Mesendoderm (in vitro differentiated cells): Measurements from ENCODE around the gene IL36B.

ENCODE experiments used
- DNase-seq: peaks from one replicate; pipeline ENCODE4 v3.0.0; 2013
- H2AK5ac ChIP-seq: 2 replicates; pipeline ENCODE4 v1.6.1; 2013; ENCODE audit warnings: low read length, inconsistent platforms
- H2BK120ac ChIP-seq: 2 replicates; pipeline ENCODE4 v1.6.1; 2013; ENCODE audit warnings: low read depth, mild to moderate bottlenecking, low read length, moderate library complexity, mixed read lengths
- H2BK15ac ChIP-seq: replicated peaks from 2 replicates; pipeline ENCODE4 v1.6.1; 2013; ENCODE audit warnings: low read depth, mild to moderate bottlenecking, moderate library complexity
- H2BK5ac ChIP-seq: 2 replicates; pipeline ENCODE4 v1.6.1; 2013; ENCODE audit warnings: low read length, inconsistent platforms
- H3K18ac ChIP-seq: 2 replicates; pipeline ENCODE4 v1.6.1; 2013; ENCODE audit warnings: mild to moderate bottlenecking, low read length, mixed read lengths
- H3K23ac ChIP-seq: one replicate; pipeline ENCODE4 v1.6.1; 2013; ENCODE audit warnings: low read length
- H3K27ac ChIP-seq: 2 replicates; pipeline ENCODE4 v1.5.1; 2013; ENCODE audit warnings: low read depth, mild to moderate bottlenecking, inconsistent platforms, low read length, moderate library complexity
- H3K27me3 ChIP-seq: 2 replicates; pipeline ENCODE4 v1.6.1; 2013; ENCODE audit warnings: low read length, control low read depth, mild to moderate bottlenecking, inconsistent platforms; ENCODE audit not compliant: insufficient read depth, poor library complexity
- H3K36me3 ChIP-seq: 2 replicates; pipeline ENCODE4 v1.6.1; 2013; ENCODE audit warnings: low read length, inconsistent platforms; ENCODE audit not compliant: control insufficient read depth, insufficient read depth
- H3K4ac ChIP-seq: one replicate; pipeline ENCODE4 v1.6.1; 2013; ENCODE audit warnings: low read depth, mild to moderate bottlenecking, low read length, moderate library complexity
- H3K4me1 ChIP-seq: 2 replicates; pipeline ENCODE4 v1.6.1; 2013; ENCODE audit warnings: low read depth, low read length, inconsistent platforms; ENCODE audit not compliant: control insufficient read depth
- H3K4me2 ChIP-seq: 2 replicates; pipeline ENCODE4 v1.6.1; 2013; ENCODE audit warnings: low read length
- H3K4me3 ChIP-seq: 2 replicates; pipeline ENCODE4 v1.5.1; 2013; ENCODE audit warnings: mild to moderate bottlenecking, low read length
- H3K56ac ChIP-seq: one replicate; pipeline ENCODE4 v1.6.1; 2013; ENCODE audit warnings: low read length
- H3K79me1 ChIP-seq: 2 replicates; pipeline ENCODE4 v1.6.1; 2013; ENCODE audit warnings: low read length, inconsistent platforms
- H3K79me2 ChIP-seq: 2 replicates; pipeline ENCODE4 v1.6.1; 2013; ENCODE audit warnings: mild to moderate bottlenecking, low read length; ENCODE audit not compliant: control insufficient read depth, insufficient read depth
- H3K9ac ChIP-seq: 2 replicates; pipeline ENCODE4 v1.6.1; 2013; ENCODE audit warnings: low read length, inconsistent platforms
- H4K5ac ChIP-seq: one replicate; pipeline ENCODE4 v1.6.1; 2013; ENCODE audit warnings: low read length
- H4K8ac ChIP-seq: one replicate; pipeline ENCODE4 v1.6.1; 2013; ENCODE audit warnings: low read depth, mild to moderate bottlenecking, control low read depth, low read length, moderate library complexity
- WGBS: extraction: QIAGEN DNeasy Blood & Tissue Kit; methylation state at CpG from one replicate; pipeline ENCODE4 v1.1.7; 2013; ENCODE audit warnings: low lambda C conversion rate, missing lambda C conversion rate; ENCODE audit not compliant: insufficient coverage; ENCODE audit errors: extremely low coverage; 5-methylcytosine and 5-hydroxymethylcytosine counted together

The IL36B gene

DNA sequence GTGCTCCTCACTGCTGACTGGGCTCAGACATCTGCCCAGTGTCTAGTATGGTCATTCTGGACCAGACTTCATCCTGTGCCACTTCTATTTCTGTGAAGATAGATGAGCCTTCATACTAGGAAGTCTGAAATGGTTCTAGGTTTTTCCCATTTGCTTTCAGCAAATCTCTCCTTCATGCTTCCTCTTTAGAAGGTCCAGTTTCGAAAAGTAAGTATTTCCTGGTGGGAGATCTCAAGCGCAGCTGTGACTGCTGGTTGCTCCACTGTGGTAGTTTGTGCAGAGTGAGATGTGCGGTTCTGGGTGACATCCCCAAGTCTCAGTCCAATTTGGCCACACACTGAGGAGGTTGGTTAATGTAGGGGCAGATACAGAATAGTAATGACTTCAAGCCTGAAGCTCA, 14.4 kb downstream of the IL36B start:
- H3K27me3 ChIP-seq, result no peaks in the 10 kb centered on the region
- no peak for DNase-seq
- no peak overlapping the region for H4K5ac ChIP-seq
- no peak overlapping the region for H3K4me2 ChIP-seq
- no peaks in the 10 kb centered on the region for H3K79me1 ChIP-seq
- H3K4ac ChIP-seq, result no peak overlapping the region
- no peaks in the 10 kb centered on the region for H3K4me1 ChIP-seq
- no peaks in the 10 kb centered on the region for H3K79me2 ChIP-seq
- no peak overlapping the region for H2BK15ac ChIP-seq
- H4K8ac ChIP-seq, result no peak overlapping the region
- H2AK5ac ChIP-seq, result no peak overlapping the region
- no peak overlapping the region for H3K27ac ChIP-seq
- no peak overlapping the region for H2BK120ac ChIP-seq
- H3K9ac ChIP-seq, result no peak overlapping the region
- no peak overlapping the region for H3K18ac ChIP-seq
- H3K4me3 ChIP-seq, result no peak overlapping the region
- H3K23ac ChIP-seq, result no peak overlapping the region
- no peaks in the 10 kb centered on the region for H3K36me3 ChIP-seq
- WGBS, result no CpG with 5 or more reads among the region's 3 CpGs
- no peak overlapping the region for H3K56ac ChIP-seq
- no peak overlapping the region for H2BK5ac ChIP-seq

DNA sequence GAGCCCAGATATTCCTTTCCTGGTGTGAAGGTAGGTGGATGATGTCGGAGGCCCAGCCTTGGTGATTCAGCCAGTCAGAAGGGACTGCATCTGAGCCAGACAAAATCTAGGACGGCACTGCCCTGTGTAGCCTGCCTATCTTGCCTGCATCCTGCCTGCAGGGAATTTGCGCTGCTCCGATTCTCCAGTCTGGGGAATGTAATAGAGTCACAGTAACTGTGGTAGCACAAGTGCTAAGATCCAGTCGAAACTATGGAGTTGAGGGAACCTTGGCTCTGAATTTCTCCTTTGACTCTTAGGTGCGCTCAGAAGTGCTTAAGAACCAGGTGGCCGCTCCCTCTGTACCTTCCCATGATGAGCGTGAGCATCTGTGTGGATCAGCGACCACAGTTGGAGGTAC, 15.9 kb downstream of the IL36B start:
- Histone ChIP-seq H2BK15ac (no peak overlapping the region), H3K23ac (no peak overlapping the region), H3K4ac (no peak overlapping the region), H3K4me2 (no peak overlapping the region), H3K18ac (no peak overlapping the region), H3K4me1 (no peaks in the 10 kb centered on the region), H3K4me3 (no peak overlapping the region), H2BK5ac (no peak overlapping the region), H3K56ac (no peak overlapping the region), H3K9ac (no peak overlapping the region), H3K36me3 (no peaks in the 10 kb centered on the region), H3K79me2 (no peaks in the 10 kb centered on the region), H2AK5ac (no peak overlapping the region), H3K27me3 (no peaks in the 10 kb centered on the region), H4K5ac (no peak overlapping the region), H3K79me1 (no peaks in the 10 kb centered on the region), H3K27ac (no peak overlapping the region), H4K8ac (no peak overlapping the region), H2BK120ac (no peak overlapping the region)
- no peak for DNase-seq
- WGBS, result no CpG with 5 or more reads among the region's 9 CpGs

DNA sequence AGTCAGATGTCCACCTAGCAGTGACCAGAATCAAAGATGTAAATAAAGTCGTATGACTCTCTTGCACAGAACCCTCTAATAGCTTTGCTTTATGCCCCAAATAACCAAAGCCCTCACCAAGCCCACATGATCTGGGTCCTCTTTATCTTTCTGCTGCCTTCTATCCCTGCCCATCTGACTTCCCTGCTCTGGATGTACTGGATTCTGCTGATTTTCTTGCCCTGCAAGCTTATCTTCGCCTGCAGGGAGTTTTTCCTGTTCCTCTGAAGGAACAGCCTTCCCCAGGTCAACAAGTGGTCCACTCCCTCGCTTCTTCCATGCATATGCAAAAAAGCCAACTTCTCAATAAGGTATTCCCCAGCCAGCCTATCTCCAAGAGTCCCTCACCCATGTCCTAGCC, 18.7 kb downstream of the IL36B start:
- no peak for DNase-seq
- no peak overlapping the region for H3K9ac ChIP-seq
- WGBS, result no CpG with 5 or more reads among the region's 3 CpGs
- H2BK120ac ChIP-seq, result no peak overlapping the region
- H3K4ac ChIP-seq, result no peak overlapping the region
- H3K4me1 ChIP-seq, result no peaks in the 10 kb centered on the region
- no peak overlapping the region for H3K23ac ChIP-seq
- H2BK15ac ChIP-seq, result no peak overlapping the region
- no peak overlapping the region for H2BK5ac ChIP-seq
- H2AK5ac ChIP-seq, result no peak overlapping the region
- no peak overlapping the region for H3K4me3 ChIP-seq
- no peak overlapping the region for H3K4me2 ChIP-seq
- no peak overlapping the region for H4K8ac ChIP-seq
- H3K27me3 ChIP-seq, result no peaks in the 10 kb centered on the region
- no peaks in the 10 kb centered on the region for H3K79me1 ChIP-seq
- no peaks in the 10 kb centered on the region for H3K36me3 ChIP-seq
- H3K79me2 ChIP-seq, result no peaks in the 10 kb centered on the region
- H3K56ac ChIP-seq, result no peak overlapping the region
- H3K27ac ChIP-seq, result no peak overlapping the region
- no peak overlapping the region for H3K18ac ChIP-seq
- H4K5ac ChIP-seq, result no peak overlapping the region

DNA sequence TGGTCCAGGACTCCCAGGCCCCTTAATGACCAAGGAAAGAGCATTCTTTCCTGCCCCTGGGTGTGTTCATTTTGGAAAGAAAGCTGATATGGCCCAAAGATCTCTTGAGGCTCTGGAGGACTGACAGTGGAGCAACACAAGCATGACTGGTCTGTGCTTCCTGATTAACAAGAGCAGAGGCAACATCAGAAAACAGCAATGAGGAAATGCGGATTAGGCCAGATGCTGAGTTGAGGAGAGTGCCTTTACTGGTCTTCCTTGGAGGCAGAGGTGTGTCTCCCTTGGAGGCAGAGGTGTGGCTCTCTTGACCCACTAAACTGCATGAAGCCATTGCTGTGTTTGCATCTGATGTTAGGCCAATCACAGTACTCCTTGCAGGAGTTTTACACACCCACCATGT, 19.9 kb downstream of the IL36B start:
- no CpG with 5 or more reads among the region's 1 CpG for WGBS
- no peak overlapping the region for H3K4ac ChIP-seq
- H3K4me1 ChIP-seq, result no peaks in the 10 kb centered on the region
- H3K23ac ChIP-seq, result no peak overlapping the region
- H4K8ac ChIP-seq, result no peak overlapping the region
- H3K36me3 ChIP-seq, result no peaks in the 10 kb centered on the region
- H4K5ac ChIP-seq, result no peak overlapping the region
- H2BK15ac ChIP-seq, result no peak overlapping the region
- no peaks in the 10 kb centered on the region for H3K79me1 ChIP-seq
- H3K27ac ChIP-seq, result no peak overlapping the region
- no peak overlapping the region for H3K4me3 ChIP-seq
- no peaks in the 10 kb centered on the region for H3K27me3 ChIP-seq
- H3K4me2 ChIP-seq, result no peak overlapping the region
- no peak overlapping the region for H2AK5ac ChIP-seq
- no peak overlapping the region for H2BK5ac ChIP-seq
- H3K18ac ChIP-seq, result no peak overlapping the region
- DNase-seq, result peak; percentile 4
- no peak overlapping the region for H2BK120ac ChIP-seq
- H3K9ac ChIP-seq, result no peak overlapping the region
- no peak overlapping the region for H3K56ac ChIP-seq
- H3K79me2 ChIP-seq, result no peaks in the 10 kb centered on the region

DNA sequence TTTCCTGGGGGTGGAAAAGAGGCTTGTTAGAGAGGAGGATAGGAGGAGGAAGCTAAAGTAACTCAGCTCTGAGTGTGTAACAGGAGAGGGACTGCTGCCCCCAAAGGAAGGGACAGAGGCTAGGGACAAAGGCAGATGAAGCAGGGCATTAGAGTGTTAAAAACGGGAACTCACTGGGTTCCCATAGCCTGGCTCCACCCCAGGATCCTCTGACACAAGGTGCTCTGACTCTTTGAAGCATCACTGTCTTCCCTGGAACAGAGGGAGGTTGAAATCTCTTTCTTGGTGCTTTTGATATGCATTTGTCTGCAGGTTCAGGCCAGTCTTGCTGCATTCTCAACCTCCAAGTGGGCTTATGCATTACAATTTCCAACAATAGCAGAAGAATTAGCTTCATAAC, 24.6 kb downstream of the IL36B start:
- no CpG with 5 or more reads among the region's 1 CpG for WGBS
- no peak overlapping the region for H3K23ac ChIP-seq
- no peak overlapping the region for H4K5ac ChIP-seq
- H3K79me2 ChIP-seq, result no peaks in the 10 kb centered on the region
- no peak overlapping the region for H3K4ac ChIP-seq
- H2BK15ac ChIP-seq, result no peak overlapping the region
- no peaks in the 10 kb centered on the region for H3K36me3 ChIP-seq
- no peak overlapping the region for H3K27ac ChIP-seq
- H2BK120ac ChIP-seq, result no peak overlapping the region
- no peaks in the 10 kb centered on the region for H3K27me3 ChIP-seq
- no peak overlapping the region for H3K4me3 ChIP-seq
- H3K56ac ChIP-seq, result no peak overlapping the region
- H3K4me1 ChIP-seq, result no peaks in the 10 kb centered on the region
- no peaks in the 10 kb centered on the region for H3K79me1 ChIP-seq
- DNase-seq, result no peak
- no peak overlapping the region for H3K18ac ChIP-seq
- no peak overlapping the region for H3K9ac ChIP-seq
- no peak overlapping the region for H4K8ac ChIP-seq
- H2BK5ac ChIP-seq, result no peak overlapping the region
- no peak overlapping the region for H2AK5ac ChIP-seq
- H3K4me2 ChIP-seq, result no peak overlapping the region

DNA sequence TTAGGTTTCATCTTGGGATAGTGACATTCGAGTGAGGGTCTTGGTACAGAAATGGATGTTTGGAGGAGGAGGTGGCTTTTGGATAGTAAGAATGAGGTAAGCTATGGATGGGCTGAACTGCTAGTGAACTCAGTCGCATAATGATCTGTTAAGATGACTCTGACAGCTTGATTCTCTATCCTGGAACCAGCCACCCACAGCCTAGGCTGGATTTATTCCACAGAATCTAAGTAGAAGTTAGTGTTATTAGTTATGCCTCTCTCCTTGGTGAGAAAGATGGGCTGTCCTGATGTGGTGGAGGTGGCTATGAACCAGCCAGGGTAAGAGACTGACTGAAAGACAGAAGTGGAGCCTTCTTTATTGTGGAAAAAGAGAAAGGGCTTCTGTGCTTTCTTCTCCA, 25.0 kb downstream of the IL36B start:
- no peak overlapping the region for H3K56ac ChIP-seq
- H3K18ac ChIP-seq, result no peak overlapping the region
- H3K4me3 ChIP-seq, result no peak overlapping the region
- no peak overlapping the region for H2BK15ac ChIP-seq
- no peaks in the 10 kb centered on the region for H3K79me2 ChIP-seq
- H3K23ac ChIP-seq, result no peak overlapping the region
- H3K27me3 ChIP-seq, result no peaks in the 10 kb centered on the region
- H3K27ac ChIP-seq, result no peak overlapping the region
- no peak overlapping the region for H4K5ac ChIP-seq
- no peak for DNase-seq
- H2BK120ac ChIP-seq, result no peak overlapping the region
- WGBS, result no CpG with 5 or more reads among the region's 2 CpGs
- no peaks in the 10 kb centered on the region for H3K79me1 ChIP-seq
- no peak overlapping the region for H3K4me2 ChIP-seq
- no peaks in the 10 kb centered on the region for H3K4me1 ChIP-seq
- no peak overlapping the region for H4K8ac ChIP-seq
- H3K36me3 ChIP-seq, result no peaks in the 10 kb centered on the region
- no peak overlapping the region for H3K9ac ChIP-seq
- H2AK5ac ChIP-seq, result no peak overlapping the region
- no peak overlapping the region for H2BK5ac ChIP-seq
- H3K4ac ChIP-seq, result no peak overlapping the region
